HG03066 (cell line): ENCODE data around the gene ZNF277.

Experiments used
- ATAC-seq: cut with Tn5 transposase; IDR thresholded peaks from one replicate; pipeline ENCODE4 v1.9.1; 2021; ENCODE audit warnings: low read depth; ENCODE audit not compliant: unreplicated experiment

ZNF277 gene

GRCh38 chr7:112206991-112207592 lies 597 bp downstream of the ZNF277 start:
- no peak for ATAC-seq

GRCh38 chr7:112207765-112208164 lies 1.3 kb downstream of the ZNF277 start:
- no peak for ATAC-seq

- no peak for ATAC-seq
Measured at GRCh38 chr7:112211348-112211907, 4.9 kb downstream of the ZNF277 start.

GRCh38 chr7:112212571-112212970 lies 6.1 kb downstream of the ZNF277 start:
- ATAC-seq: no peak

- no peak for ATAC-seq
Measured at GRCh38 chr7:112213735-112214134, 7.2 kb downstream of the ZNF277 start.

- ATAC-seq: no peak
Measured at GRCh38 chr7:112214268-112214667, 7.8 kb downstream of the ZNF277 start.

GRCh38 chr7:112214883-112215282 lies 8.4 kb downstream of the ZNF277 start:
- no peak for ATAC-seq

GRCh38 chr7:112215787-112216186 lies 9.3 kb downstream of the ZNF277 start:
- no peak for ATAC-seq

GRCh38 chr7:112220877-112221434 lies 14.5 kb downstream of the ZNF277 start:
- ATAC-seq: no peak

GRCh38 chr7:112223310-112223709 lies 16.8 kb downstream of the ZNF277 start:
- ATAC-seq: no peak

- ATAC-seq: no peak
Measured at GRCh38 chr7:112224186-112224585, 17.7 kb downstream of the ZNF277 start.

GRCh38 chr7:112225006-112225405 lies 18.5 kb downstream of the ZNF277 start:
- ATAC-seq: no peak

GRCh38 chr7:112226701-112227276 lies 20.3 kb downstream of the ZNF277 start:
- no peak for ATAC-seq

GRCh38 chr7:112228632-112229031 lies 22.1 kb downstream of the ZNF277 start:
- ATAC-seq: no peak

- ATAC-seq: no peak
Measured at GRCh38 chr7:112232212-112232978, 25.9 kb downstream of the ZNF277 start.

GRCh38 chr7:112233048-112233697 lies 26.7 kb downstream of the ZNF277 start:
- no peak for ATAC-seq

GRCh38 chr7:112234147-112234546 lies 27.7 kb downstream of the ZNF277 start:
- no peak for ATAC-seq

GRCh38 chr7:112236597-112236996 lies 30.1 kb downstream of the ZNF277 start:
- ATAC-seq: no peak

GRCh38 chr7:112238330-112238729 lies 31.8 kb downstream of the ZNF277 start:
- no peak for ATAC-seq

GRCh38 chr7:112238852-112239610 lies 32.5 kb downstream of the ZNF277 start:
- ATAC-seq: no peak
